Trophoblast cell (in vitro differentiated cells and primary cell): ENCODE measurements around the gene DLG2.

ENCODE experiments used
- DNase-seq, 2 donors: peaks; one replicate each; pipeline ENCODE4 v3.0.0-alpha.2; 2016
- H2AFZ ChIP-seq: 2 replicates; pipeline ENCODE4 v1.6.1; 2013; ENCODE audit warnings: low read length, moderate library complexity, mild to moderate bottlenecking; ENCODE audit not compliant: insufficient read depth, poor library complexity
- H2AK5ac ChIP-seq: 2 replicates; pipeline ENCODE4 v1.6.1; 2013; ENCODE audit warnings: mild to moderate bottlenecking, low read length
- H2BK120ac ChIP-seq: 2 replicates; pipeline ENCODE4 v1.6.1; 2013; ENCODE audit warnings: low read length, mild to moderate bottlenecking, moderate library complexity; ENCODE audit not compliant: insufficient read depth, poor library complexity
- H2BK12ac ChIP-seq: 2 replicates; pipeline ENCODE4 v1.6.1; 2013; ENCODE audit warnings: mild to moderate bottlenecking, low read length, moderate library complexity
- H2BK5ac ChIP-seq: 2 replicates; pipeline ENCODE4 v1.6.1; 2013; ENCODE audit warnings: low read length, low read depth, moderate library complexity, mild to moderate bottlenecking; ENCODE audit not compliant: poor library complexity
- H3K14ac ChIP-seq: 2 replicates; pipeline ENCODE4 v1.6.1; 2013; ENCODE audit warnings: mild to moderate bottlenecking, low read length
- H3K18ac ChIP-seq: 2 replicates; pipeline ENCODE4 v1.6.1; 2013; ENCODE audit warnings: mild to moderate bottlenecking, low read length
- H3K23ac ChIP-seq: 2 replicates; pipeline ENCODE4 v1.6.1; 2013; ENCODE audit warnings: low read length
- H3K27ac ChIP-seq: 2 replicates; pipeline ENCODE4 v1.5.1; 2013; ENCODE audit warnings: low read depth, mild to moderate bottlenecking, inconsistent platforms, low read length, moderate library complexity
- H3K27me3 ChIP-seq: 2 replicates; pipeline ENCODE4 v1.6.1; 2013; ENCODE audit warnings: inconsistent platforms, mild to moderate bottlenecking, low read length, moderate library complexity; ENCODE audit not compliant: insufficient read depth
- H3K36me3 ChIP-seq, 2 experiments: 1 replicate in 1 of 2; 2 replicates in 1 of 2; pipeline ENCODE4 v1.6.1; 2013; ENCODE audit warnings: low read length in 2 of 2, mild to moderate bottlenecking in 2 of 2, moderate library complexity in 1 of 2; ENCODE audit not compliant: insufficient read depth in 2 of 2, control insufficient read depth in 1 of 2
- H3K4ac ChIP-seq: 2 replicates; pipeline ENCODE4 v1.6.1; 2013; ENCODE audit warnings: low read depth, mild to moderate bottlenecking, low read length, moderate library complexity
- H3K4me1 ChIP-seq, 2 experiments: 1 replicate in 1 of 2; 2 replicates in 1 of 2; pipeline ENCODE4 v1.6.1; 2013; ENCODE audit warnings: low read length in 2 of 2, mild to moderate bottlenecking in 2 of 2, moderate library complexity in 1 of 2; ENCODE audit not compliant: insufficient read depth in 2 of 2, control insufficient read depth in 1 of 2
- H3K4me2 ChIP-seq: 2 replicates; pipeline ENCODE4 v1.6.1; 2013; ENCODE audit warnings: inconsistent platforms, mild to moderate bottlenecking, low read length, moderate library complexity
- H3K4me3 ChIP-seq: 2 replicates; pipeline ENCODE4 v1.5.1; 2013; ENCODE audit warnings: mild to moderate bottlenecking, low read depth, low read length, inconsistent platforms
- H3K79me1 ChIP-seq: one replicate; pipeline ENCODE4 v1.6.1; 2013; ENCODE audit warnings: low read length
- H3K79me2 ChIP-seq: 2 replicates; pipeline ENCODE4 v1.6.1; 2013; ENCODE audit warnings: low read length, mild to moderate bottlenecking; ENCODE audit not compliant: control insufficient read depth, insufficient read depth, poor library complexity
- H3K9ac ChIP-seq: 2 replicates; pipeline ENCODE4 v1.6.1; 2013; ENCODE audit warnings: mild to moderate bottlenecking, low read length
- H3K9me3 ChIP-seq: 2 replicates; pipeline ENCODE4 v1.6.1; 2013; ENCODE audit warnings: low read depth, mild to moderate bottlenecking, control low read depth, inconsistent platforms, low read length; ENCODE audit not compliant: insufficient read depth
- H4K12ac ChIP-seq: 2 replicates; pipeline ENCODE4 v1.6.1; 2013; ENCODE audit warnings: low read depth, mild to moderate bottlenecking, low read length, moderate library complexity
- H4K8ac ChIP-seq: 2 replicates; pipeline ENCODE4 v1.6.1; 2013; ENCODE audit warnings: low read depth, mild to moderate bottlenecking, low read length, moderate library complexity
- H4K91ac ChIP-seq: one replicate; pipeline ENCODE4 v1.6.1; 2013; ENCODE audit warnings: low read depth, mild to moderate bottlenecking, low read length, moderate library complexity
- WGBS: extraction: QIAGEN DNeasy Blood & Tissue Kit; methylation state at CpG from one replicate; pipeline ENCODE4 v1.1.7; 2013; ENCODE audit warnings: missing lambda C conversion rate; ENCODE audit not compliant: insufficient read length, insufficient coverage; ENCODE audit errors: extremely low coverage; 5-methylcytosine and 5-hydroxymethylcytosine counted together

The DLG2 gene

DNA sequence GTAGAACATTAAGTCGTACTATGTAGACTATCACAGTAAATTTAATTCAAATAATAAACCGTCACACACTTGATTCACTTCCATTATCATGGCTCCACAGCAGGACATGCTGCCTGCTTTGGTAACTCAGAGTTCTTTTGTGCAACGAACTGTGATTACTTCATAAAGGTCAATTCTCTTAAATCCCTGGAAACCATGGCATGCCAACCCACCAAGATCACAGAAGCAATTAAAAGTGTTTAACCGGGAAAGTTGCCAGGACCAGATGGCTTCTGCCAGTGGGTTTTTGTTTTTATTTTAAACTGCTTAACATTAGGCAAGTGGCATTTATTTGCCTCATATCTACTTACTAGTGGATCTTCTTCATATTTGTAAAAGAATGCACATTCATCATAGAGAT is 1162.1 kb downstream of the DLG2 start:
- H3K18ac ChIP-seq, result no peak overlapping the region
- no peak overlapping the region for H3K4me3 ChIP-seq
- H2AK5ac ChIP-seq, result no peak overlapping the region
- WGBS, result no CpG with 5 or more reads among the region's 4 CpGs
- H2BK120ac ChIP-seq, result no peak overlapping the region
- H3K14ac ChIP-seq, result no peak overlapping the region
- no peak overlapping the region for H3K23ac ChIP-seq
- H2AFZ ChIP-seq, result no peak overlapping the region
- no peak overlapping the region for H4K91ac ChIP-seq
- no peaks in the 10 kb centered on the region for H3K9me3 ChIP-seq
- DNase-seq, result no peak
- no peak overlapping the region for H4K12ac ChIP-seq
- no peaks in the 10 kb centered on the region for H3K4me1 ChIP-seq
- H3K27ac ChIP-seq, result no peak overlapping the region
- no peaks in the 10 kb centered on the region for H3K79me2 ChIP-seq
- no peak overlapping the region for H3K4ac ChIP-seq
- no peak overlapping the region for H2BK12ac ChIP-seq
- H3K27me3 ChIP-seq, result no peaks in the 10 kb centered on the region
- no peak overlapping the region for H2BK5ac ChIP-seq
- no peaks in the 10 kb centered on the region for H3K36me3 ChIP-seq
- no peak overlapping the region for H3K9ac ChIP-seq
- H4K8ac ChIP-seq, result no peak overlapping the region
- H3K79me1 ChIP-seq, result no peaks in the 10 kb centered on the region
- H3K4me2 ChIP-seq, result no peak overlapping the region

DNA sequence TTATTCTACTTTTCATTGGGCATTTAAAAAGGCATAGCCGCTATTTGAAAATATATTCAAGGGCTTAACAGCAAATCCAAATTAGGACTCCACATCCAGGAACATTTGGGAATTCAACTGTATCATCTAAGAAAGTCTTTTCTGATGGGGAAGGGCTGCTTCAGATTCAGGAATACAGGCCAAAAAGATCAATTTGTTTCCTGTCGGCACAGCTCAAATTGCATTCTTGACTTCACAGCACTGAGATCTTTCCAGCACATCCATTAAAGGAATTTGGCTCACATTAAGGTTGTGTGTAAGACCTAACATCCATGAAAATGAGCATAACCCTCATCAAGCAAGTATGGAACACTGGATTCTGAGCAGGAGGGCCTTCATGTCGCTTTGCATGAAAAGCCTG is 1171.5 kb downstream of the DLG2 start:
- no peak overlapping the region for H2BK12ac ChIP-seq
- no peak overlapping the region for H2BK5ac ChIP-seq
- no peak overlapping the region for H2AFZ ChIP-seq
- no peak for DNase-seq
- H2AK5ac ChIP-seq, result no peak overlapping the region
- no peak overlapping the region for H3K23ac ChIP-seq
- H3K9me3 ChIP-seq, result no peaks in the 10 kb centered on the region
- no peak overlapping the region for H3K27ac ChIP-seq
- no CpG with 5 or more reads among the region's 3 CpGs for WGBS
- no peak overlapping the region for H4K91ac ChIP-seq
- no peaks in the 10 kb centered on the region for H3K4me1 ChIP-seq
- H2BK120ac ChIP-seq, result no peak overlapping the region
- H3K4me3 ChIP-seq, result no peak overlapping the region
- no peak overlapping the region for H3K14ac ChIP-seq
- no peaks in the 10 kb centered on the region for H3K79me2 ChIP-seq
- H3K27me3 ChIP-seq, result no peaks in the 10 kb centered on the region
- no peak overlapping the region for H3K9ac ChIP-seq
- H4K12ac ChIP-seq, result no peak overlapping the region
- H3K36me3 ChIP-seq, result no peaks in the 10 kb centered on the region
- H3K79me1 ChIP-seq, result no peaks in the 10 kb centered on the region
- no peak overlapping the region for H4K8ac ChIP-seq
- H3K4ac ChIP-seq, result no peak overlapping the region
- no peak overlapping the region for H3K4me2 ChIP-seq
- no peak overlapping the region for H3K18ac ChIP-seq

DNA sequence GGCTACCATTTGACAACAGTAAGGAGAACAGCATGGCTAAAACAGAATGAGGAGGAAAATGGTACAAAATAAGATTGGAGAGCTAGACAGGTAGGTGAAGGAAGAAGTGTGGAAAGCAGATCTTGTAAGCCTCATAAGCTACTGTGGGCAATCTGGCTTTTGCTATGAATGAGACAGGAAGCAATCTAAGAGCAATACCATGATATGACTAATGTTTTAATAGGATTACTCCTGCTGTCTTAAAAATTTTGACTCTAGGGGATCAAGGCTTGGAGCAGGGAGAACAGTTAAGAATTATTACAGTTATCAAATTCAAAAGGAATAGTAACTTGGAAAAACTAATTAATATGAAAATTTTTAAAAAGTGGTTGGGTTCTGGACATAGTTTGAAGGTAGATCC is 1174.9 kb downstream of the DLG2 start:
- no peak overlapping the region for H3K23ac ChIP-seq
- no peak overlapping the region for H3K9ac ChIP-seq
- no peaks in the 10 kb centered on the region for H3K4me1 ChIP-seq

DNA sequence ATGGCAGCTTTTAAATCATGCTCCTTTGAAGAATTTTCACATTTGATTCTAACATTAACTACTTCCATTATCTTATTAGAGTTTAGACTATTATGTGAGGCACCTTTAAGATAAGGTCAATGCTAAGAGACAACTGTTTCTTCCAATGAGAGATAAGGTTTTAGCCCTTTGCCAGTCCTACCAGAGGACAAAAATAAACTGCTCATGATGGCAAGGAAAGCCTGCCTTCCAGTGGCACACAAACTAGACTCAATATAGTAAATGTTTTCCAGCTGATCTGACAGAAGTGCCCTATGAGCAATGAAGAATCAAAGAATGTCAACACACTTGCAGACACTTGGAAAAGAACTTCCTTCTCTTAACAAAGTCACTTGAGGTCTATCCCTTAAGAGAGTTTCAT is 1188.6 kb downstream of the DLG2 start:
- Histone ChIP-seq H3K9me3 (no peaks in the 10 kb centered on the region), H2BK120ac (no peak overlapping the region), H3K9ac (no peak overlapping the region), H3K36me3 (no peaks in the 10 kb centered on the region), H3K14ac (no peak overlapping the region), H3K23ac (no peak overlapping the region), H3K4me1 (peaks cover 2 to 10% of the 10 kb centered on the region in 2 experiments), H2AFZ (no peak overlapping the region), H4K8ac (no peak overlapping the region), H2BK12ac (no peak overlapping the region), H4K91ac (no peak overlapping the region), H3K79me2 (no peaks in the 10 kb centered on the region), H3K79me1 (no peaks in the 10 kb centered on the region), H3K18ac (no peak overlapping the region), H2BK5ac (no peak overlapping the region), H3K4me3 (no peak overlapping the region), H3K4ac (no peak overlapping the region), H4K12ac (no peak overlapping the region), H3K4me2 (no peak overlapping the region), H3K27ac (no peak overlapping the region), H2AK5ac (no peak overlapping the region), H3K27me3 (no peaks in the 10 kb centered on the region)
- DNase-seq, result no peak

More for the DNA sequence above, 1174.9 kb downstream of the DLG2 start:
- no peaks in the 10 kb centered on the region for H3K36me3 ChIP-seq
- H3K18ac ChIP-seq, result no peak overlapping the region
- H3K27me3 ChIP-seq, result no peaks in the 10 kb centered on the region
- no peak overlapping the region for H3K4ac ChIP-seq
- no peak overlapping the region for H3K4me3 ChIP-seq
- H2AK5ac ChIP-seq, result no peak overlapping the region
- H2AFZ ChIP-seq, result no peak overlapping the region
- H3K79me2 ChIP-seq, result no peaks in the 10 kb centered on the region
- no peak overlapping the region for H4K8ac ChIP-seq
- H3K27ac ChIP-seq, result no peak overlapping the region
- DNase-seq, result no peak
- H4K91ac ChIP-seq, result no peak overlapping the region
- H2BK12ac ChIP-seq, result no peak overlapping the region
- no peak overlapping the region for H3K14ac ChIP-seq
- H3K4me2 ChIP-seq, result no peak overlapping the region
- no peaks in the 10 kb centered on the region for H3K9me3 ChIP-seq
- no peak overlapping the region for H2BK120ac ChIP-seq
- no peaks in the 10 kb centered on the region for H3K79me1 ChIP-seq
- H2BK5ac ChIP-seq, result no peak overlapping the region
- H4K12ac ChIP-seq, result no peak overlapping the region
